Measurements from ENCODE around the gene ERVK3-1.

GRCh38 chr19:58304748-58305064 lies 471 bp upstream of the ERVK3-1 start:
- no peak for TF ChIP-seq POLR2AphosphoS5 (IDR thresholded peaks at IDR 0.05)
- TF ChIP-seq, protein P1, sequence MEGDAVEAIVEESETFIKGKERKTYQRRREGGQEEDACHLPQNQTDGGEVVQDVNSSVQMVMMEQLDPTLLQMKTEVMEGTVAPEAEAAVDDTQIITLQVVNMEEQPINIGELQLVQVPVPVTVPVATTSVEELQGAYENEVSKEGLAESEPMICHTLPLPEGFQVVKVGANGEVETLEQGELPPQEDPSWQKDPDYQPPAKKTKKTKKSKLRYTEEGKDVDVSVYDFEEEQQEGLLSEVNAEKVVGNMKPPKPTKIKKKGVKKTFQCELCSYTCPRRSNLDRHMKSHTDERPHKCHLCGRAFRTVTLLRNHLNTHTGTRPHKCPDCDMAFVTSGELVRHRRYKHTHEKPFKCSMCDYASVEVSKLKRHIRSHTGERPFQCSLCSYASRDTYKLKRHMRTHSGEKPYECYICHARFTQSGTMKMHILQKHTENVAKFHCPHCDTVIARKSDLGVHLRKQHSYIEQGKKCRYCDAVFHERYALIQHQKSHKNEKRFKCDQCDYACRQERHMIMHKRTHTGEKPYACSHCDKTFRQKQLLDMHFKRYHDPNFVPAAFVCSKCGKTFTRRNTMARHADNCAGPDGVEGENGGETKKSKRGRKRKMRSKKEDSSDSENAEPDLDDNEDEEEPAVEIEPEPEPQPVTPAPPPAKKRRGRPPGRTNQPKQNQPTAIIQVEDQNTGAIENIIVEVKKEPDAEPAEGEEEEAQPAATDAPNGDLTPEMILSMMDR (IDR thresholded peaks at IDR 0.05) = no peak
- TF ChIP-seq POLR2A (IDR thresholded peaks at IDR 0.05) = no peak

Data from breast epithelium (tissue), 3 donors.